Right ventricle myocardium inferior (tissue), 1 donor: Measurements from ENCODE around the gene CTXN1. TPM values are rescaled to one million over a fixed set of nuclear protein-coding genes. Genes with fewer than 3 reads are reported as not detected.
"Not testable (repeated sequence)": the region's sequence is repeated elsewhere in the genome, so short reads cannot be mapped to it uniquely, and the experiment has no call there.

Source experiments
- ATAC-seq: fragments of 200-7000 bp; cut with Tn5 transposase; one replicate; pipeline ENCODE4 v1.9.1; 2020; ENCODE audit warnings: mild to moderate bottlenecking, moderate library complexity
- DNase-seq: peaks from one replicate; pipeline ENCODE4 v3.0.0; 2021; ENCODE audit errors: missing footprints
- intact Hi-C: fragments of 100-400 bp; cut with DNase I; formaldehyde crosslinking; loops from one replicate; pipeline ENCODE4 v1.11.0; 2022
- total RNA-seq: library from RNA; stranded (reverse); fragmentation: NEBNext Ultra II Directional; extraction: Animal tissue kit (Norgen Biotek cat#: 25700); gene quantifications from one replicate; pipeline ENCODE4 v1.2.1, GENCODE V29; 2021
- donor health status: DM: no; HTN: yes; CAD: no; lungs with severe emphysema.

Gene CTXN1
- total RNA-seq, 1 donor from 2014 or later: 0.19 TPM

DNA sequence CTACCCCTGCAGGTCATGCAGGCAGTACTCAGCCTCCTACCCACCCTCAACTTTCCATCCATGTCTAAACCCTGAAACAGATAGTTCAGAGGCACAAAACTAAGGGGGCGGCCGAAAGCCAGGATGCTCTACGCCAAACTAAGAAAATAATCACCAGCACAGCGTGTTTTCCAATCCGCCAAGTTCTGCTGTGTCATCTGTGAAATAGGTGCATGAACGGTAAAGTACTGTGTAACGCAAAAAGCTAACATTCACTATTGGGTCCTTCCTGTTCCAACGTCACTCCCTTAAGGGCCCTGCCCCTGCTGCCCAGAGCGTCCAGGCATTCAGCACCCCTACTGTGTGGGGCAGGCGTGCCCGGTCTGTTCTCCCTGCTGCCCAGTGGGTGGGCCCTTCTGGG, 29.8 kb upstream of the CTXN1 start:
- ATAC-seq (no peak), DNase-seq (no peak)
- intact Hi-C loops: no loop called here

DNA sequence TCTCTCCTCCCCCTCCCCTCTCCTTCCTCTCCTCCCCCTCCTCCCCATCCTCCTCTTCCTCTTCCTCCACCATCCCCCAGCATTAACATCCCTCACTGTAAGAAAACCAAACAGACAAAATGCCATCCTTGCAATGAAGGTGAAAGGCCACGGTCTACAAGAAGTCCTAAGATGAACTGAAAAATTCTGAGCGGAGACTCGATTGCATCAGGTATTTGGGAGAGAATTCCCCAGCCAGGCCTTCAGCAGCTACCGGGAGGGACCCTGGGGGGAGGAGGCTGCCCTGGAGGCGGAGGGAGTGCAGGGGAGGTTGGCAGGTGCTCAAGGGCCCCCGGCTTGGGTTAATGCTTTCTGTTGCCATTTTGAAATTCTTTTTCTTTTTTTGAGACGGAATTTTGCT, 27.6 kb upstream of the CTXN1 start:
- ATAC-seq (no peak), DNase-seq (no peak)
- intact Hi-C loops: no loop called here

DNA sequence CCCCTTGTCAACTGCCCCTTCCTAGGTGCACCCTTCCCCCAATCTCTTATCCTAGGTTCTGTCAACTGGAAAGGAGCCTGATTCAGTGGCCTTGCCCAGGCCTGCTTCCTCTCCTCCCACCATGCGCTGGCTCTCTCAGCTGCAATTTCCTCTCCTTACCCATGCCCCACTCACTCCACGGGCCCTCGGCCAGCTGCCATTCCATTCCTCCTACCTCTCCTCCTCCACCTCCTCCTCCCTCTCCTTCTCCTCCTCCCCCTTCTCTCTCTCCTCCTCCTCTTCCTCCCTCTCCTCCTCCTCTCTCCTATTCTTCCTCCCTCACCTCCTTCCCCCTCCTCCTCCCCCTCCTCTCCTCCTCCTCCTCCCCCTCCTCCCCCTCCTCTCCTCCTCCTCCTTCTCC, 27.1 kb upstream of the CTXN1 start:
- no peak for ATAC-seq
- intact Hi-C loops: no loop called here
- DNase-seq: no peak

DNA sequence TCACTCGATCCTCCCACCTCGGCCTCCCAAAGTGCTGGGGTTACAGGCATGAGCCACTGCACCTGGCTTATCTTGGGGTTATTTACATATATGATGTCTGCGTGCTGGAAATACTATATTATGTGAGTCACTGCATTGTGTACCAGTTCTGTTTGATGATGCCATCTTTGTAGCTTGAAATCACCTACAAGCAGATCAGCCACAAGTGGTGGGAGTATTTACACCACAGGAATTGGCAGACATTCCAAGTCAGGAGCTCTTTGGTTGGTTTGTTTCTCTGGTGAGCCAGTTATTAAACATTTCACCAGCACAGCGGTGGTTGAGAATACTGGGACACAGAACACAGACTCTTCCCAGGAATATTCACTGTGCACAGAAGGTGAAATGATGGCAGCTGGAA, 22.0 kb upstream of the CTXN1 start:
- intact Hi-C loops: no loop called here
- ATAC-seq (no peak), DNase-seq (no peak)

DNA sequence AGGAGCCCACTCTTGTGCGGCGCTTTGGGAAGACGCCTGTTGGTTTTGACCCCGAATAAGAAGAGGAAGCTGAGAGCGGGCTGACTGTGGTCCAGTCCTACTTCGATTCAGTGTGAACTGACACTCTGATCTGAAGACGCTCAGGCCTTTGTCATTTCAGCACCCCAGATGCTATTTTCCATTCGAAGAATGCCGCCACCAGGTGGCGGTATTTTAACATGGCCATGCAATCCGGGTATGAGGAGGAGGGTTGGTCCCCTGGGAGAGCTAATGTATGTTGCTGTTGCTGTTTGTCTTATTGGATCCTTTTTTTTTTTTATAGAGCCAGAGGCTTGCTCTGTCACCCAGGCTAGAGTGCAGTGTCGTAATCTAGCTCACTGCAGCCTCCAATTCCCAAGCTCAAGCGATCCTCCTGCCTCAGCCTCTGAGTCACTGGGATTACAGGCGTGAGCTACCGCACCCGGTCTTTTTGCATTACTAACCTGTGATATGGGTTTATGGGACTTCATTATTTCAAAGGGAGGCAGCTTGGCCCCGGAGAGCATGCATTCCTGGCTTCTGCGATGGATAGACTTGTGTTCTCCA, 18.3 kb upstream of the CTXN1 start:
- intact Hi-C loops: loop anchor here (1.0 to 5.0 kb wide), 3 partner anchors 59 to 309 kb away; no protein-coding TSS in a partner anchor
- DNase-seq: peak; percentile 90
- peak; percentile 67 for ATAC-seq

DNA sequence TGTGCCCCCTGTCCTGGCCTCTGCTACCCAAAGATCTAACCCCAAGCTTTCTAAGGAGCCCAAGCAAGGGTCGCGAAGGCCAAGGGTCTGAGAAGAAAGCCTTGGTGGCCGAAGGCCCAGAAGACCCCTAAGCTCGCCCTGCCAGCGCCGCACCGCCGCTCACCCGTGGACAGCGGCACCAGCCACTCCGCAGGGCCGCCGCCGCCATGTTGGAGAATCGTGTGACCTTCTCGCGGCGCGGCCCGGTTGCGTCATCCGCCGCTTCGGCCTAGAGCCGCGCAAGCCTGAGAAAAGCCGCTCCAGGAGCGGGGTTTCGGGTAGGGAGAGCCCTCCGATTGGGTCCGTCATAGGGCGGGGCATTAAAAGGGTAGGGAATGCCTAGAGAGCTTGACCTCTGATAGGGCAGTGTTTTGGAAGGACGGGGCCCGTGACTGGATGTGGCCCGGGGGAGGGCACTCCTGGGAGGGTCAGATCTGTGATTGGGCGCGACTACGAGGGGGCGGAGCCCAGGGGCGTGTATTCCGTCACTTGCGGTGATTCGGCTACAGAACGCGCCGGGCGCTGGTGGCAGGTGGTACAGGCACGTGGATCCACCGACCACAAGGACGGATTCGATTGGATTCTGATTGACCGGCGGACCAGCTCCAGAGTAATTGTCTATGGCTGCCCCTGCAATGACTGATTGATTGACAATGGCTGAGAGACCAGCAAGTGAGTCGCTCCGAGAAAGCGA, 17.7 kb upstream of the CTXN1 start, which contains the start of gene TIMM44:
Gene TIMM44 (minus strand): TSS at position 223 of the 733 bp plus-strand sequence. CDS start 15 bp downstream, at position 208.
- intact Hi-C loops: loop anchor here (1.0 to 5.0 kb wide), 4 partner anchors 23 to 310 kb away; partner anchors contain the start of gene SNAPC2
- ATAC-seq (peak; percentile 99), DNase-seq (peak; percentile 98)

DNA sequence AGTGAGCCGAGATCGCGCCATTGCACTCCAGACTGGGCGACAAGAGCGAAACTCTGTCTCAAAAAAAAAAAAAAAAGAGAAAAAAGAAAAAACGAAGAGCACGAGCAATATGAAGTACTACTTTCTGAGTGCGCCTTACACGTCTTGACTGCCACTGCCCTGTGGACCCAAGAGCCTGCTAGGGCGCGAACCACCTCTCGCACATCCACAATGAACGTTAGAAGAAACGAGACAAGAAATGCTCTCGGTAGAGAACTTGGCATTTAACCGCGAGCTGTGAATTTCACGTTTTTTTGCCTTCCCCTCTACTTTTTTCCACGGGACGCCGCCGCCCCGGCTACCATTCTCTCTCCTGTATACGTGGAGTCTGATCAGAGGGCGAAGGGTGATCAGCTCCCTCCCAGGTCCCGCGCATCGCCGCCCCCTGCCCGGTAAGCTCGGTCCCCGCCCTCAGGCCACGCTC, 17.1 kb upstream of the CTXN1 start:
- ATAC-seq: peak; percentile 7
- no peak for DNase-seq
- intact Hi-C loops: loop anchor here (2.0 to 5.0 kb wide), 2 partner anchors 22 to 214 kb away; partner anchors contain the start of gene SNAPC2

DNA sequence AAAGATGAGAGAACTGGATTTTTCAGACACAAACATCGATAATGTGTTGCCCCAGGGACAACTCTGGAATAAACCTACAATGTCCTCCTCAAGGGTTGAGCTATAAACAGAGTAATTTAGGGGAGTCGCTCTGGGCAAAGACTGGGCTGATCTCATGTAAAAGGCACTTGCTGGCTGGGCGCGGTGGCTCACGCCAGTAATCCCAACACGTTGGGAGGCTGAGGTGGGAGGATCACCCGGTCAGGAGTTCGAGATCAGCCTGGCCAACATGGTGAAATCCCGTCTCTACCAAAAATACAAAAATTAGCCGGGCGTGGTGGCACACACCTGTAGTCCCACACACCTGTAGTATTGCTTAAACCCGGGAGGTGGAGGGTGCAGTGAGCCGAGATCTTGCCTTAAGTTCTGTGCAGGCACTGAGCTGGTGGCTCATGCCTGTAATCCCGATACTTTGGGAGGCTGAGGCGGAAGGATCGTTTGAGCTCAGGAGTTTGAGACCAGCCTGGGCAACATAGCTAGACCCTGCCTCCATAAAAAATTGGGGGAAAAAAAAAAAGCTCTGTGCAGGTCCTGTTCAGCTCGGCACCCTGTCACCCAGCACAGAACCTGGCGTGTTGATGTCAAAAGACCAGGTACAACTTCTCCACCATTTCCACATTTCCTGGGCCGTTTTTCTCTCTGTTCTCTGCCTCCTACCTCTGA, 16.1 kb upstream of the CTXN1 start:
- intact Hi-C loops: loop anchor here (2.0 to 5.0 kb wide), 2 partner anchors 21 to 215 kb away; partner anchors contain the start of gene SNAPC2
- ATAC-seq (no peak), DNase-seq (no peak)

DNA sequence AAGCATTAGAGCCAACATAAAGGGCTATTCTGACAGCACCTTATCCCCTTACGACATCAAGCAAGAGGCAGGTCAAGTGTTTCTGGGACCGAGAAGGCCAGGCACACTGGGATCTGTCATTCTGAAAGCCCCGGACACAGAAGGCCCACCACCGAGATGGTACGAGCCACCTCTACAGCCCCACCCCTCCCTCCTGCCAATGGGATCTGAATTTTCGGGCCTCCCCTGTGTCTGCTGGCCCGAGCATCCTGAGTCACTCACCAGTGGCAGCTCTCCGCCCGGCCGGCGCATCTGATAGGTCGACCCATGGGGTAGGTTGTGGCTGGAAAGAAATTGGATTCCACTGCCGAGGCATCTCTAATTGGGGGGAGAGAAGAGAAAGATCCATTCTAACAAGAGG, 14.9 kb upstream of the CTXN1 start:
- intact Hi-C loops: loop anchor here (5.0 kb wide), 1 partner anchor 216 kb away; no protein-coding TSS in a partner anchor
- no peak for ATAC-seq
- no peak for DNase-seq

DNA sequence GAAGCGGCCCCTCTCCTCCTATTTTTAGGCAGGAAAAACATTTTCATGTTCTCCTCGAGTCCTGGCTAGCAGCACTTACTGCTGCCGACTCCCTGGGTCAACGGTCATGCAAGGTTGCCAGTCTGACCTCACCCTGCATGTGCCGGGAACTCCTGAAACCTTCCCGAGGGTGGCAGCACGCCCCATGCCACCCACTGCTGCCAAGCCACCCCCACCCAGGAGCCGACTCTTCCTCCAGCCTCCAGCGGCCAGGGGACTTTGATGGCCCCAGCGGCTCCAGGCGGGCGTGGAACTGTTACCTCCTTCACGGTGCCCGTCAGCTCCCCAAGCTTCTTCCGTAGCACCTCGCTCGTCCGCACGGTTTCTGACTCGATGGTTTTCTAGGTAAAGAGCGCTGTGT, 8.8 kb upstream of the CTXN1 start:
- intact Hi-C loops: no loop called here
- DNase-seq: peak; percentile 56
- ATAC-seq: no peak

DNA sequence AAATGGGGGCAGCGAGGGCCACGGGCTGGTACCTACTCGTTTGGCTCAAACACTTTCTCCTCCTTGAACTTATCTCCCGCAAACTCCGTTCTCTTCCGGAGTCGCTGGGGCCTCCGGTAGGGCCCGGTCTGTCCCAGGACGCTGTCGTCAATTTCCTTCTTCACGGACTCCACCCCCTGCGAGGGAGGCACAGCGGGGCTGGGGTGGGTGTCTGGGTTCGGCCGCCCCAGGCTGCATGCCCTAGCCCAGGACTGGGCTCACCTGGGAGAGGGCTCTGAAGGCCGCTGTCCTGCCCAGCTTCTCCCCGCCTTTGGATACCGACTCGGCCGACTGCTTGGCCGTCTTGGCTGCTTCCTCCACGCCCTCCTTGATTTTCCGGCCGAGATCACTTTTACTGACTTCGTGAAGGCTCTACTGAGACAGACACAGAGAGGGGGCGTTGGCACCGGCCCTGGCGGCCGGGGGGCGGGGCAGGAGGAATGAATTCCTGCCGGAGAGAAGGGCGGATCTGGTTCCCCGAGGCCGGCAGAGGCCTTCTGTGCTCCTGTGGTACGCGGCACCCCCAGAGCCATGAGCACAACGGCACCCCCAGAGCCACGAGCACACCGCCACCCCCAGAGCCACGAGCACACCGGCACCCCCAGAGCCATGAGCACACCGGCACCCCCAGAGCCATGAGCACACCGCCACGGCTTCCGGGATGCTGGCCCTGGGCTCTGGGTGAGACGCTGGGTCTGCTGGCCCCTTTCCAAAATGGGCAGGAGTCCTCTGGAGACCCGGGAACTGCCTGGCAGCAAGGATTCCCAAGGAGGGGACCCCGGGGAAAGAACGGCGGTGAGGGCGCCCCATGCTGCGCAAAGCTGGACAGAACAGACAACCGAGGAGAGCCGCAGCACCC, 8.1 kb upstream of the CTXN1 start:
- intact Hi-C loops: no loop called here
- DNase-seq: no peak
- no peak for ATAC-seq

DNA sequence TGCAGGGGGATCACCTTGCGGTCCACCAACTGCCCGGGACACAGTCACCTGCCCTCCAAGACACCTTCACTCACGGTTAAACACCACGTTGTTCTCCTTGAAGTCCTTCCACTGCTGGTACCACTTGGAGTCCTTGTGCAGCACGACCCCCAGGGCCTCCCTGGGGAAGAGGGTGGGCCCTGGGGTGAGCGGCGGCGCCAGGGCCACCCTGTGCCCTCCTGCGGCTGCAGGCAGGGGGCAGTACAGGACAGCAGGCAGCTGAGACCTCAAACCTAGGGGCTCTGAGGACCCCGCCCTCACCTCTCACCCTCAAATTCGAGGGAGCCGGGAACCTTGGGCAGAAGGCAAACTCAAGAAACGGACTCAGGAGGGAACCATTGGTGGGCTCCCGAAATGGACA, 7.5 kb upstream of the CTXN1 start:
- DNase-seq (no peak), ATAC-seq (no peak)
- intact Hi-C loops: no loop called here

DNA sequence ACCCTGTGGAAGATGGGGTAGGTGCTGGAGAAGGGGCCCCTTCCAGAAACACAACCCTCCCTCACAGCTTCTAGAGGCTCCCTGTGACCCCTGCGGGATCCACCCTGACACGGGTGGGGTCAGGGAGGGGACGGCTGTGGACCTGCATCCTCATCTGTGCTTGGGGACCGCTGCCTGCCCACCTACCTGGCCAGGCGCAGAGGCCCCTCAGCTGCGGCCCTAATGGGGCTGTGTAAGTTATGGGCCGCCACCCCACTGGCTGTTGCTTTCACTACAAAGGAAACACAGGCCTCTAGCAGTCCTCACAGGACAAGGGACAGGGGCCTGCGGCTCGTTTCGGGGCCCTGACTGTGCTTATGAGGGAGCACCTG, 7.0 kb upstream of the CTXN1 start:
- ATAC-seq (no peak), DNase-seq (peak; percentile 52)
- intact Hi-C loops: no loop called here

DNA sequence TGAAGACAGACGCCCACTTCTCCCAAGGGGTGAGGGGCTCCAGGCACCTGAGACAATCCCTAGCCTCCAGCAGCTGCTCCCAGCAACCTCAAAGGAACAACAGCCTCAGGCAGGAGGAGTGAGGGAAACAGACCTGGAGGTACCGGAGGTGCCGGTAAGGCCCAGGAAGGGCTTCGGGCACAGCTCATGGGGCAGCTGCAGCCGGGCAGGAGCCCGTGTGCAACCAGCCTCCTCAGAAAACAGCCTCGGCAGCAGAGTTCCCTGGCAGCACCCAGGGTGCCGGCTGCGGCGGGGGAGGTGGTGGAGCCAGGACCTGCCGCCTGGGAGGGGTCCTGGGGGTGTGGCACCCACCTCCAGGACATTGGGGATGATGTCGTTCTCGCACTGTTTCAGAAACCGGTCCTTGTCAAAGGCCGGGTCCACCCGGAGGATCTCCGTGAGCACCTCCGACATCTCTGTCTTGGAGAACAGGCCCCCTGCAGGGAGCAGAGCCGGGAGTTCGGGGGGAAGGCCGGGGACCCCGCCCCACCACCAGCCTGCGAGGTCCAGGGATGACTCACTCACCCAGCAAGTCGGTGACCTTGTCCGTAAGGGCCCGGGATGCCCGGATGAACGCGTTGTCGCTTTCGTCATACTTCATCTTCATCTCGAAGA, 6.5 kb upstream of the CTXN1 start:
- intact Hi-C loops: no loop called here
- DNase-seq (peak; percentile 59), ATAC-seq (no peak)

DNA sequence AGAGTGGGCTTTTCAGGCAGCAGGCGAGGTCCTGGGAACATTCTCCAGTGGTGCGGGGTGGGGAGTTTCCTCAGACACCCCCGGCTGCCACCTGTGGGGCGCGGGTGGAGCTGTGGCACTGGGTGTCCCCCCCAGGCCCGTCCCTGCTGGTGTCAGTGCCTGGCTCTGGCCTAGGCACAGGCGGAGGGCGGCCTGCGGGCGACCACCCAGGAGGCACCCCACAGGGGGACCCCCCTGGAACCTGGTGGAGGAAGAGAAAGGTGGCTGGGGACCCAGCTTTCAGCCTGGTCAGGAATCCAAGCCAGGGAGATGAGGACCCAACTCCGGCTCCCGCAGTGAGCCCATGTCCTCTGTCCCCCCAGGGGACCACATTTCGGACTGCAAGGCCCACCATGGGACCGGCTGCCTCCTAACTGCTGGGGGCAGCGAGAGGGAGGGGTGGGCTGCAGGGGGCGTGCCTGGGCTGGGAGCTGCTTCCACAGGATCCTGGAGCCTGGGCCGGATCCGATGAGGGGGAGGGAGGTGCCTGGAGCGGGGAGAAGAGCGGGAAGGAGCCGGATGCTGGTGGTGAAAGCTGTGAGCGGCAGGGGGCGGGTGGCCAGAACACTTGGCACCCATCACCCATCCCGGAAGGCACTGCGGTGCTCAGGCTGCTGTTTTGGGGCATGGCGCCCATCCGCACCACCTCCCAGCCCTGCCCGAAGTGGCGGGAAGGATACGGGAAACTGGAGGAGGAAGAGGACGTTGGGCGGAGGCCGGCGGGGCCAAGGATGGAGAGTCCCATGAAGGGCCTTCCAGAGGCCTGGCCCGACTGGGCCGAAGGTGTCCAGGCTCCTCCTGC, 5.5 kb upstream of the CTXN1 start:
- DNase-seq (no peak), ATAC-seq (no peak)
- intact Hi-C loops: no loop called here

DNA sequence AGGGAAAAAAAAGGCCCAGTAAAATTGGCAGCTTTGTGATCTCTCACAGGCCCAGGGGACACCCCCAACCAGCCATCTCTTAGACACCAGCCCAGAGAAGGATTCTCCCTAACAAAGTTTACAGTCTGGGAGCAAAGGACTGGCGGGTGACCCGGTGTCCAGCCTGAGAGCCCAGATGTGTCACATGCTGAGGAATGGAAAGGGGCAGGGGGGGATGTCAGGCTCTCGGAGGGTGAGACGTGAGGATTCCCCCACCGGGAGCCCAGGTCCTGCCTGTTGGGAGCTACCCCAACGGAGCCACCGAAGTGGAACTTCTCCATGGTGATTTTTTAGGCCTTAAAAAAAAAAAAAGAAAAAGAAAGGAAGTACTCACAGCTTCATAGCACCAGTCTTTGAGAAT, 4.8 kb upstream of the CTXN1 start:
- intact Hi-C loops: no loop called here
- DNase-seq: no peak
- ATAC-seq: no peak

DNA sequence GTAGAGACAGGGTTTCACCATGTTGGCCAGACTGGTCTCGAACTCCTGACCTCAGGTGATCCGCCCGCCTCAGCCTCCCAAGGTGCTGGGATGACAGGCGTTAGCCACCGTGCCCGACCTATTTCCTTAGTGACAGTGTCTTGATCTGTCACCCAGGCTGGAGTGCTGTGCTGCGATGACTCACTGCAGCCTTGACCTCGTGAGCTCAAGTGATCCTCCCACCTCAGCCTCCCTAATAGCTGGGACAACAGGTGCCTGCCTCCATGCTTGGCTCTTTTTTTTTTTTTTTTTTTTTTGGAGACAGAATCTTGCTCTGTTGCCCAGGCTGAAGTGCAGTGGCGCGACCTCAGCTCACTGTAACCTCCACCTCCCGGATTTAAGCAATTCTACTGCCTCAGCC, 4.1 kb upstream of the CTXN1 start:
- intact Hi-C loops, DNase-seq, ATAC-seq: not testable (repeated sequence)
